Transverse colon (tissue), 4 donors: ENCODE data around the gene FAM120A. TPM values are rescaled to one million over a fixed set of nuclear protein-coding genes. Genes with fewer than 3 reads are reported as not detected.

Experiments
- DNase-seq: peaks from one replicate; pipeline ENCODE4 v3.0.0-alpha.2; 2019
- H3K27ac ChIP-seq, 4 donors: fragments of 200-600 bp; sonication (generic); 2 replicates each; pipeline ENCODE4 v1.5.1; 2016 to 2018; ENCODE audit warnings: inconsistent platforms in 4 of 4
- H3K27me3 ChIP-seq: fragments of 200-600 bp; sonication (generic); 2 replicates; pipeline ENCODE4 v1.5.1; 2017; ENCODE audit warnings: inconsistent platforms
- H3K36me3 ChIP-seq, 4 donors: fragments of 200-600 bp; sonication (generic); 2 replicates each; pipeline ENCODE4 v1.5.1; 2017 to 2019; ENCODE audit warnings: inconsistent platforms in 4 of 4
- H3K4me1 ChIP-seq, 4 donors: fragments of 200-600 bp; sonication (generic); 2 replicates each; pipeline ENCODE4 v1.5.1; 2017 to 2020; ENCODE audit warnings: inconsistent platforms in 4 of 4
- H3K4me3 ChIP-seq, 4 donors: fragments of 200-600 bp; sonication (generic); 1 replicate in 1 of 4; 2 replicates in 3 of 4; pipeline versions ENCODE4 v1.5.1 to v1.6.1; 2017 to 2019; ENCODE audit warnings: inconsistent platforms in 4 of 4
- H3K9me3 ChIP-seq, 2 donors: fragments of 200-600 bp; sonication (generic); 2 replicates each; pipeline ENCODE4 v1.5.1; 2017 to 2019; ENCODE audit warnings: inconsistent platforms in 2 of 2
- CTCF ChIP-seq, 5 experiments: fragments of 200-600 bp in 3 of 5; fragments of 450-650 bp in 2 of 5; sonication (generic) in 3 of 5; IDR thresholded peaks; 1 replicate in 2 of 5; 2 replicates in 3 of 5; pipeline ENCODE4 v1.5.1; 2016 to 2017; ENCODE audit warnings: antibody characterized with exemption in 5 of 5, inconsistent platforms in 3 of 5, mild to moderate bottlenecking in 2 of 5, moderate library complexity in 1 of 5
- EP300 ChIP-seq: sonication (generic); formaldehyde crosslinking; IDR thresholded peaks from one replicate; pipeline ENCODE4 v1.6.1; 2017; ENCODE audit warnings: antibody characterized with exemption, low read depth
- POLR2A ChIP-seq: fragments of 450-650 bp; IDR thresholded peaks from one replicate; pipeline ENCODE4 v1.6.1; 2016; ENCODE audit warnings: antibody characterized with exemption, mild to moderate bottlenecking, moderate library complexity
- POLR2AphosphoS5 ChIP-seq, 3 donors: sonication (generic); formaldehyde crosslinking; IDR thresholded peaks; one replicate each; pipeline ENCODE4 v1.6.1; 2016; ENCODE audit warnings: antibody characterized with exemption in 3 of 3
- WGBS, 2 donors: methylation state at CpG; one replicate each; pipeline ENCODE4 v1.1.5; 2018; ENCODE audit warnings: low coverage in 1 of 2; 5-methylcytosine and 5-hydroxymethylcytosine counted together
- in situ Hi-C, 4 donors: fragments of 200-750 bp; cut with MboI; loops; one replicate each; pipeline versions ENCODE4 v1.15.0 to v1.15.1; 2017; ENCODE audit warnings: low sequenced_read_pairs in 3 of 4, low pct_ligation_motif_present in 1 of 4, low pct_unique_long_range_greater_than_20kb in 1 of 4
- intact Hi-C: fragments of 100-400 bp; cut with DNase I; formaldehyde crosslinking; loops from one replicate; pipeline ENCODE4 v1.15.1; 2023; ENCODE audit warnings: low total_unique reads
- total RNA-seq, 4 donors: library from RNA; depleted of rRNA; stranded (reverse); fragments of >200 nt; gene quantifications; one replicate each; pipeline ENCODE4 v1.1.0, GENCODE V29; 2016

FAM120A gene
- total RNA-seq, 4 donors from 2014 or later: 122 to 244 (median 180) TPM

- intact Hi-C loops (no loop called here), in situ Hi-C loops (no loop called here)
- peaks cover 11 to 31% (median 15%) of the 10 kb centered on the region in 4 donors for H3K4me1 ChIP-seq
- no peaks in the 10 kb centered on the region for H3K27me3 ChIP-seq
- no peak overlapping the region for H3K4me3 ChIP-seq
- 97% methylated on average over 13 of the region's 13 CpGs; no CpG with 5 or more reads in 1 of the 2 donors for WGBS, 2 donors
- H3K36me3 ChIP-seq: no peaks in the 10 kb centered on the region
- TF ChIP-seq CTCF (IDR thresholded peaks at IDR 0.05) (no peak), POLR2AphosphoS5 (IDR thresholded peaks at IDR 0.05) (no peak), POLR2A (no peak), EP300 (no peak)
- no peak overlapping the region for H3K27ac ChIP-seq
- H3K9me3 ChIP-seq: no peaks in the 10 kb centered on the region
- no peak for DNase-seq
These were observed 135.0 kb downstream of the FAM120A start for GRCh38 chr9:93586290-93587057.

GRCh38 chr9:93587284-93587650, 135.8 kb downstream of the FAM120A start:
- no peak overlapping the region for H3K27ac ChIP-seq
- H3K4me1 ChIP-seq: peaks cover 5 to 29% (median 11%) of the 10 kb centered on the region in 4 donors
- no peak for TF ChIP-seq CTCF (IDR thresholded peaks at IDR 0.05)
- no peak for TF ChIP-seq POLR2AphosphoS5 (IDR thresholded peaks at IDR 0.05)
- TF ChIP-seq EP300: no peak
- no peak for DNase-seq
- in situ Hi-C loops (no loop called here), intact Hi-C loops (no loop called here)
- H3K9me3 ChIP-seq: no peaks in the 10 kb centered on the region
- H3K27me3 ChIP-seq: no peaks in the 10 kb centered on the region
- H3K4me3 ChIP-seq: no peak overlapping the region
- no peaks in the 10 kb centered on the region for H3K36me3 ChIP-seq
- WGBS, 2 donors: 87 to 91% methylated on average over 7 of the region's 7 CpGs

GRCh38 chr9:93587651-93588347, 136.3 kb downstream of the FAM120A start:
- no peak for DNase-seq
- H3K27me3 ChIP-seq: no peaks in the 10 kb centered on the region
- H3K27ac ChIP-seq: no peak overlapping the region
- TF ChIP-seq CTCF (IDR thresholded peaks at IDR 0.05) (no peak), POLR2A (no peak), POLR2AphosphoS5 (IDR thresholded peaks at IDR 0.05) (no peak), EP300 (no peak)
- 81 to 83% methylated on average over 1 to 11 of the region's 11 CpGs for WGBS, 2 donors
- H3K4me3 ChIP-seq: no peak overlapping the region
- no peaks in the 10 kb centered on the region for H3K9me3 ChIP-seq
- intact Hi-C loops (no loop called here), in situ Hi-C loops (no loop called here)
- peaks cover 0 to 29% (median 11%) of the 10 kb centered on the region in 4 donors for H3K4me1 ChIP-seq
- no peaks in the 10 kb centered on the region for H3K36me3 ChIP-seq

- in situ Hi-C loops (no loop called here), intact Hi-C loops (no loop called here)
- Histone ChIP-seq H3K27ac (no peak overlapping the region), H3K4me1 (peaks cover 10 to 39% (median 20%) of the 10 kb centered on the region in 4 donors), H3K4me3 (no peak overlapping the region), H3K9me3 (no peaks in the 10 kb centered on the region), H3K27me3 (no peaks in the 10 kb centered on the region), H3K36me3 (no peaks in the 10 kb centered on the region)
- DNase-seq: no peak
- 76% methylated on average over 12 of the region's 12 CpGs; no CpG with 5 or more reads in 1 of the 2 donors for WGBS, 2 donors
- TF ChIP-seq CTCF (IDR thresholded peaks at IDR 0.05) (no peak), EP300 (no peak), POLR2AphosphoS5 (IDR thresholded peaks at IDR 0.05) (no peak), POLR2A (no peak)
These were observed 137.4 kb downstream of the FAM120A start for GRCh38 chr9:93588641-93589609.
